Measurements from ENCODE around the gene HORMAD2. TPM values are rescaled to one million over a fixed set of nuclear protein-coding genes. Genes with fewer than 3 reads are reported as not detected.

The HORMAD2 gene
- polyA plus RNA-seq, 1 of the 3 experiments (the other 2 are of a cell fraction): not detected

DNA sequence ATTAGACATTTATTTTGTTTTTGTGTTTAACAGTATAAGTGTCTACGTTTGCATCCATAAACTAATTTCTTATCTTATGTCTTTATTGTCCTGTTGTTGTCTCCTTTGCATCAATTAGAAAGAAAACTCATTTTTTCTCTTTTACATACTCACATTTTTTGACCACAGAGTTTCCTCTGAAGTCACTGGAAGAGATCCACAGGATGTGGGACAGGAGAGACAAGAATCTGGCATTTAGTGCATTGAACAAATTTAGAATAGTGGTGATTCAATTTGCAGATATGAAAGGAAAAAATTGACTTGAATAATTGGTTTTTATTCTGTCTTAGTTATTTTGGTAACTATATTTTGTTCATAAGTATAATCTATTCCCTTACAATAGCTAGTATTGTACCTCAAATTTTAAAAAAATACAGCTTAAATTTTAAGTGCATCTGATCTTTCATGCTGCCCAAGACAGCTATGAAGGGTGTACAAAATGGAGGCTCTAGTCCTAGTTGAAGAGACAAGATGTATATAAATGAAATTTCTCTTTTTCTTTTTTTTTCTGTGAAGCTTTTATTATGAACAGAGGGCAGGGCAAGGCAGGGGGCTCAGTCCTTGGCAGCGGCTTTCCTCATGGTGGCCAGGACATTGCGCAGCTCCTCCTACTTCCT lies 24.4 kb downstream of the HORMAD2 start (continued):
- TF ChIP-seq RCOR1 (IDR thresholded peaks at IDR 0.05; ENCODE audit: low read length) (no peak), USF1 (IDR thresholded peaks at IDR 0.05; ENCODE audit: borderline replicate concordance, low read depth) (no peak), GATA2 (CRISPR knock-in tag; IDR thresholded peaks at IDR 0.05) (no peak), RAD21 (IDR thresholded peaks at IDR 0.05; ENCODE audit: low read length) (no peak), CHD2 (IDR thresholded peaks at IDR 0.05; ENCODE audit: low read length, partially characterized antibody) (no peak), RFX5 (IDR thresholded peaks at IDR 0.05; ENCODE audit: low read length) (no peak), POLR2AphosphoS5 (IDR thresholded peaks at IDR 0.05; ENCODE audit: low read depth, low read length) (no peak; the same call in 1 of the 2 replicates), ELF1 (IDR thresholded peaks at IDR 0.05) (no peak), FOXJ3 (CRISPR knock-in tag; IDR thresholded peaks at IDR 0.05) (no peak), MXI1 (IDR thresholded peaks at IDR 0.05; ENCODE audit: low read depth, low read length) (no peak), NFIC (IDR thresholded peaks at IDR 0.05; ENCODE audit: borderline replicate concordance) (peak; percentile 10; the same call in 1 of the 2 replicates), SMC3 (IDR thresholded peaks at IDR 0.05; ENCODE audit: low read depth, low read length) (no peak), EZH2phosphoT487 (IDR thresholded peaks at IDR 0.05; ENCODE audit: borderline replicate concordance, low read depth) (no peak), JUND (IDR thresholded peaks at IDR 0.05) (0 out of 2 replicates have a peak, but pooled peaks have one; percentile 27), TAF1 (IDR thresholded peaks at IDR 0.05; ENCODE audit: borderline replicate concordance, low read depth, low read length) (no peak), NRF1 (IDR thresholded peaks at IDR 0.05; ENCODE audit: low read depth, low read length) (no peak)
- TF ChIP-seq, protein P1, sequence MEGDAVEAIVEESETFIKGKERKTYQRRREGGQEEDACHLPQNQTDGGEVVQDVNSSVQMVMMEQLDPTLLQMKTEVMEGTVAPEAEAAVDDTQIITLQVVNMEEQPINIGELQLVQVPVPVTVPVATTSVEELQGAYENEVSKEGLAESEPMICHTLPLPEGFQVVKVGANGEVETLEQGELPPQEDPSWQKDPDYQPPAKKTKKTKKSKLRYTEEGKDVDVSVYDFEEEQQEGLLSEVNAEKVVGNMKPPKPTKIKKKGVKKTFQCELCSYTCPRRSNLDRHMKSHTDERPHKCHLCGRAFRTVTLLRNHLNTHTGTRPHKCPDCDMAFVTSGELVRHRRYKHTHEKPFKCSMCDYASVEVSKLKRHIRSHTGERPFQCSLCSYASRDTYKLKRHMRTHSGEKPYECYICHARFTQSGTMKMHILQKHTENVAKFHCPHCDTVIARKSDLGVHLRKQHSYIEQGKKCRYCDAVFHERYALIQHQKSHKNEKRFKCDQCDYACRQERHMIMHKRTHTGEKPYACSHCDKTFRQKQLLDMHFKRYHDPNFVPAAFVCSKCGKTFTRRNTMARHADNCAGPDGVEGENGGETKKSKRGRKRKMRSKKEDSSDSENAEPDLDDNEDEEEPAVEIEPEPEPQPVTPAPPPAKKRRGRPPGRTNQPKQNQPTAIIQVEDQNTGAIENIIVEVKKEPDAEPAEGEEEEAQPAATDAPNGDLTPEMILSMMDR (IDR thresholded peaks at IDR 0.05): no peak

DNA sequence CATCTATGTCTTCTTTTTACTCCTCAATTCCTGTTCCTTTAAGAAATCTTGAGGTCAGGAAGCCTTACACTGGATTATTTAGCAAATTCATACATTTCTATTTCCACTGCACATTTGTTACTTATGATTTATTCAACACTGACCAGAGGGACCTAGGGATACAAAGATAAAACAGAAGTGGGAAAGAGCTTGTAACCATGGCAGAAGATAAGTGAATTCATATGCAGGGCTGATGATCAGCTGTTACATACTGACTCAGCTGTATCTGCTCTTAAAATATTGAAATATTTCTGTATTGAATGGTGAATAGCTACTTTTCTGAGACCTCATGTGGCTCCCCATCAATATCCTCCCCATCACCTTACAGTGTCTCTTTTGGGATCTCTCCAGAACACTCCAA lies 25.2 kb downstream of the HORMAD2 start:
- H3K9ac ChIP-seq: no peak overlapping the region
- H3K4me2 ChIP-seq: no peak overlapping the region
- CTCF ChIA-PET: interaction anchor here (0.6 to 8.8 kb wide), 7 partner anchors 17 to 480 kb away, joined by 3 to 82 read pairs (median 6); partner anchors contain the start of genes CASTOR1 and RNF215
- no peak overlapping the region for H2AFZ ChIP-seq (ENCODE audit: low read depth)
- H3K9me2 ChIP-seq: no peaks in the 10 kb centered on the region
- H3K36me3 ChIP-seq (replicated peaks in 1 of 2; ENCODE audit: control insufficient read depth in 1 of 2, insufficient read depth in 2 of 2, low read length in 1 of 2): no peaks in the 10 kb centered on the region
- H3K79me2 ChIP-seq (ENCODE audit: insufficient read depth): no peaks in the 10 kb centered on the region
- TF ChIP-seq, protein P2, sequence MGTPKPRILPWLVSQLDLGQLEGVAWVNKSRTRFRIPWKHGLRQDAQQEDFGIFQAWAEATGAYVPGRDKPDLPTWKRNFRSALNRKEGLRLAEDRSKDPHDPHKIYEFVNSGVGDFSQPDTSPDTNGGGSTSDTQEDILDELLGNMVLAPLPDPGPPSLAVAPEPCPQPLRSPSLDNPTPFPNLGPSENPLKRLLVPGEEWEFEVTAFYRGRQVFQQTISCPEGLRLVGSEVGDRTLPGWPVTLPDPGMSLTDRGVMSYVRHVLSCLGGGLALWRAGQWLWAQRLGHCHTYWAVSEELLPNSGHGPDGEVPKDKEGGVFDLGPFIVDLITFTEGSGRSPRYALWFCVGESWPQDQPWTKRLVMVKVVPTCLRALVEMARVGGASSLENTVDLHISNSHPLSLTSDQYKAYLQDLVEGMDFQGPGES (IDR thresholded peaks at IDR 0.05; ENCODE audit: low read depth, low read length): no peak
- TF ChIP-seq MEF2A (IDR thresholded peaks at IDR 0.05; ENCODE audit: borderline replicate concordance, low read depth): no peak
- TF ChIP-seq, protein P3, sequence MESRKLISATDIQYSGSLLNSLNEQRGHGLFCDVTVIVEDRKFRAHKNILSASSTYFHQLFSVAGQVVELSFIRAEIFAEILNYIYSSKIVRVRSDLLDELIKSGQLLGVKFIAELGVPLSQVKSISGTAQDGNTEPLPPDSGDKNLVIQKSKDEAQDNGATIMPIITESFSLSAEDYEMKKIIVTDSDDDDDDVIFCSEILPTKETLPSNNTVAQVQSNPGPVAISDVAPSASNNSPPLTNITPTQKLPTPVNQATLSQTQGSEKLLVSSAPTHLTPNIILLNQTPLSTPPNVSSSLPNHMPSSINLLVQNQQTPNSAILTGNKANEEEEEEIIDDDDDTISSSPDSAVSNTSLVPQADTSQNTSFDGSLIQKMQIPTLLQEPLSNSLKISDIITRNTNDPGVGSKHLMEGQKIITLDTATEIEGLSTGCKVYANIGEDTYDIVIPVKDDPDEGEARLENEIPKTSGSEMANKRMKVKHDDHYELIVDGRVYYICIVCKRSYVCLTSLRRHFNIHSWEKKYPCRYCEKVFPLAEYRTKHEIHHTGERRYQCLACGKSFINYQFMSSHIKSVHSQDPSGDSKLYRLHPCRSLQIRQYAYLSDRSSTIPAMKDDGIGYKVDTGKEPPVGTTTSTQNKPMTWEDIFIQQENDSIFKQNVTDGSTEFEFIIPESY (IDR thresholded peaks at IDR 0.05; ENCODE audit: borderline replicate concordance, low read depth): no peak
- no peak for TF ChIP-seq RFX5 (IDR thresholded peaks at IDR 0.05; ENCODE audit: low read length)
- TF ChIP-seq, protein P1 (IDR thresholded peaks at IDR 0.05): no peak
- no peak for TF ChIP-seq EP300 (IDR thresholded peaks at IDR 0.05; ENCODE audit: borderline replicate concordance in 1 of 2, low read depth in 1 of 2, low read length in 1 of 2)
- no peak for TF ChIP-seq FOXM1 (IDR thresholded peaks at IDR 0.05; ENCODE audit: low read depth)
- no peak for TF ChIP-seq RCOR1 (IDR thresholded peaks at IDR 0.05; ENCODE audit: low read length)
- no peak for TF ChIP-seq GABPA (IDR thresholded peaks at IDR 0.05; ENCODE audit: low read depth)
- no peak for TF ChIP-seq GATA2 (CRISPR knock-in tag; IDR thresholded peaks at IDR 0.05)
- TF ChIP-seq MAX (IDR thresholded peaks at IDR 0.05; ENCODE audit: low read depth): no peak
- peaks cover 0 to 11% of the 10 kb centered on the region in 2 experiments; a peak in 1 of 4 replicates for H3K4me1 ChIP-seq (ENCODE audit: control insufficient read depth in 1 of 2, insufficient read depth in 2 of 2, low read depth in 1 of 2, low read length in 1 of 2)
- POLR2A ChIA-PET: no interaction called here
- no peak overlapping the region for H3K4me3 ChIP-seq (ENCODE audit: low read depth in 2 of 2, low read length in 1 of 2)
- DNase-seq: no peak
- H3F3A ChIP-seq (replicated peaks; ENCODE audit: insufficient read depth): peaks cover 7% of the 10 kb centered on the region
- 0 out of 4 replicates have a peak overlapping the region, but pooled peaks of 1 of the 2 experiments have one; percentile 27 for H3K27ac ChIP-seq (ENCODE audit: low read depth in 2 of 2, low read length in 1 of 2)
- H3K27me3 ChIP-seq (ENCODE audit: insufficient read depth): no peaks in the 10 kb centered on the region
- H4K20me1 ChIP-seq (ENCODE audit: insufficient read depth): no peaks in the 10 kb centered on the region
- H3K9me3 ChIP-seq: no peaks in the 10 kb centered on the region
